Tibial artery (tissue), 4 donors: ENCODE measurements around the gene CCDC88A.
"Not testable (repeated sequence)": the region's sequence is repeated elsewhere in the genome, so short reads cannot be mapped to it uniquely, and the experiment has no call there.

Experiments
- DNase-seq, 2 donors: peaks; one replicate each; pipeline ENCODE4 v3.0.0-alpha.2; 2019
- H3K27ac ChIP-seq, 2 donors: fragments of 200-600 bp; sonication (generic) in 1 of 2; 1 replicate in 1 of 2; 2 replicates in 1 of 2; pipeline ENCODE4 v1.5.1; 2018 to 2019; ENCODE audit warnings: mild to moderate bottlenecking in 1 of 2
- H3K27me3 ChIP-seq, 2 donors: fragments of 200-600 bp; sonication (generic) in 1 of 2; one replicate each; pipeline versions ENCODE4 v1.5.1 to v1.6.0; 2016 to 2019
- H3K36me3 ChIP-seq, 3 donors: fragments of 200-600 bp; sonication (generic) in 2 of 3; one replicate each; pipeline ENCODE4 v1.5.1; 2016 to 2019; ENCODE audit warnings: mild to moderate bottlenecking in 2 of 3
- H3K4me1 ChIP-seq, 4 donors: fragments of 200-600 bp; sonication (generic) in 2 of 4; 1 replicate in 3 of 4; 2 replicates in 1 of 4; pipeline ENCODE4 v1.5.1; 2016 to 2019
- H3K4me3 ChIP-seq, 2 donors: fragments of 200-600 bp; sonication (generic) in 1 of 2; 1 replicate in 1 of 2; 2 replicates in 1 of 2; pipeline ENCODE4 v1.5.1; 2018 to 2019; ENCODE audit warnings: mild to moderate bottlenecking in 2 of 2
- H3K9me3 ChIP-seq, 3 donors: fragments of 200-600 bp; sonication (generic) in 1 of 3; one replicate each; pipeline ENCODE4 v1.5.1; 2016 to 2019
- CTCF ChIP-seq, 2 experiments: fragments of 200-600 bp in 1 of 2; fragments of 450-650 bp in 1 of 2; IDR thresholded peaks; one replicate each; pipeline ENCODE4 v1.5.1; 2017 to 2019; ENCODE audit warnings: antibody characterized with exemption in 2 of 2, mild to moderate bottlenecking in 1 of 2, moderate library complexity in 1 of 2
- intact Hi-C: fragments of 100-400 bp; cut with DNase I; formaldehyde crosslinking; loops from one replicate; pipeline ENCODE4 v1.15.0; 2023; ENCODE audit warnings: low total_unique reads

CCDC88A gene

GRCh38 chr2:55391155-55391554, 28.5 kb downstream of the CCDC88A start:
- no peak overlapping the region for H3K27ac ChIP-seq
- no peak overlapping the region for H3K4me3 ChIP-seq
- H3K36me3 ChIP-seq = no peaks in the 10 kb centered on the region
- peaks cover 0 to 15% (median 4%) of the 10 kb centered on the region in 3 donors for H3K9me3 ChIP-seq
- intact Hi-C loops = no loop called here
- no peaks in the 10 kb centered on the region for H3K4me1 ChIP-seq
- no peaks in the 10 kb centered on the region for H3K27me3 ChIP-seq
- TF ChIP-seq CTCF (IDR thresholded peaks at IDR 0.05) = no peak
- no peak for DNase-seq

DNA sequence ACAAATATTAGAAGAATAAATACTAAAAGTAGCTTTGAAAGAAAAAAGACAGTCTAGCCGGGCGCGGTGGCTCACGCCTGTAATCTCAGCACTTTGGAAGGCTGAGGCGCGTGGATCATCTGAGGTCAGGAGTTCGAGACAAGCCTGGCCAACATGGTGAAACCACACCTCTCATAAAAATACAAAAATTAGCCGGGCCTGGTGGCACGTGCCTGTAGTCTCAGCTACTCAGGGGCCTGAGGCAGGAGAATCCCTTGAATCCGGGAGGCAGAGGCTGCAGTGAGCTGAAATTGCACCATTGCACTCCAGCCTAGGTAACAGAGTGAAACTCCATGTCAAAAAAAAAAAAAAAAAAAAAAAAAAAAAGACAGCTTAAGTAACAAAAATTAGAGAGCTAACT, 34.1 kb downstream of the CCDC88A start:
- H3K27ac ChIP-seq, H3K36me3 ChIP-seq, DNase-seq, H3K27me3 ChIP-seq, intact Hi-C loops, H3K4me1 ChIP-seq, H3K9me3 ChIP-seq, H3K4me3 ChIP-seq: not testable (repeated sequence)

DNA sequence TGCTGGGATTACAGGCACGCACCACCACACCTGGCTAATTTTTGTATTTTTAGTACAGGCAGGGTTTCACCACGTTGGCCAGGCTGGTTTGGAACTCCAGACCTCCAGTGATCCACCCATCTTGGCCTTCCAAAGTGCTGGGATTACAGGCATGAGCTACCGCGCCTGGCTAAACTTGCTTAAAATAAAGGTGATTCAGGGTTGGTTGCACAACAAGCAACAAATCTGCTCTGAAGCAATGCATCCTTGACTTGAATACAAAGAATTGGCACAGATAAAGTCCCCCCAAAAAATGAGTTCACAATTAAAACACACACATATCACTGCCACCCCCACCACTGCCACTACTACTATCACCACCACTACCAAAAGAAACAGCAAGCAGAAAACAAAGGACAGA, 34.9 kb downstream of the CCDC88A start:
- DNase-seq = no peak
- no peaks in the 10 kb centered on the region for H3K27me3 ChIP-seq
- no peak for TF ChIP-seq CTCF (IDR thresholded peaks at IDR 0.05)
- intact Hi-C loops = no loop called here
- H3K4me1 ChIP-seq = no peaks in the 10 kb centered on the region
- no peaks in the 10 kb centered on the region for H3K9me3 ChIP-seq
- no peaks in the 10 kb centered on the region for H3K36me3 ChIP-seq
- no peak overlapping the region for H3K4me3 ChIP-seq
- no peak overlapping the region for H3K27ac ChIP-seq

- Histone ChIP-seq H3K4me1 (peaks cover 0 to 12% (median 0%) of the 10 kb centered on the region in 4 donors), H3K27me3 (no peaks in the 10 kb centered on the region), H3K4me3 (no peak overlapping the region), H3K9me3 (no peaks in the 10 kb centered on the region), H3K36me3 (no peaks in the 10 kb centered on the region), H3K27ac (no peak overlapping the region)
- DNase-seq = no peak
- no peak for TF ChIP-seq CTCF (IDR thresholded peaks at IDR 0.05)
- intact Hi-C loops = no loop called here
Measured at GRCh38 chr2:55371376-55371775, 48.3 kb downstream of the CCDC88A start.

DNA sequence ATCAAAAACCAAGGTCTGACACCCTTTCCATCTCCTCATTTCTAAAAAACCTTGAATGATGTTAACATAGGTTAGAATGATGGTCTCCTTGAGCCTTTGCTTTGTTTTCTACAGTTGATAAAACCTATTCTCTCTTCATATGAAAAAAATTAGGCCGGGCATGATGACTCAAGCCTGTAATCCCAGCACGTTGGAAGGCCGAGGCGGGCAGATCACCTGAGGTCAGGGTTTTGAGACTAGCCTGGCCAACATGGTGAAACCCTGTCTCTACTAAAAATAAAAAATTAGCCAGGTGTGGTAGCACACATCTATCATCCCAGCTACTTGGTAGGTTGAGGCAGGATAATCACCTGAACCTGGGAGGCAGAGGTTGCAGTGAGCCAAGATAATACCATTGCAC, 49.4 kb downstream of the CCDC88A start:
- Histone ChIP-seq H3K9me3 (no peaks in the 10 kb centered on the region), H3K4me1 (peaks cover 0 to 12% (median 0%) of the 10 kb centered on the region in 4 donors), H3K36me3 (no peaks in the 10 kb centered on the region), H3K4me3 (no peak overlapping the region), H3K27ac (no peak overlapping the region), H3K27me3 (no peaks in the 10 kb centered on the region)
- TF ChIP-seq CTCF (IDR thresholded peaks at IDR 0.05) = no peak
- intact Hi-C loops = no loop called here
- no peak for DNase-seq

GRCh38 chr2:55365303-55365702, 54.4 kb downstream of the CCDC88A start:
- intact Hi-C loops = no loop called here
- Histone ChIP-seq H3K27me3 (no peaks in the 10 kb centered on the region), H3K36me3 (no peaks in the 10 kb centered on the region), H3K4me3 (no peak overlapping the region), H3K4me1 (peaks cover 0 to 38% (median 7%) of the 10 kb centered on the region in 4 donors), H3K9me3 (no peaks in the 10 kb centered on the region), H3K27ac (no peak overlapping the region)
- no peak for TF ChIP-seq CTCF (IDR thresholded peaks at IDR 0.05)
- DNase-seq = no peak
